Liver (tissue), 9 donors: ENCODE measurements around the gene SEMA3C. TPM values are rescaled to one million over a fixed set of nuclear protein-coding genes. Genes with fewer than 3 reads are reported as not detected.

Experiments
- DNase-seq: peaks from one replicate; pipeline ENCODE4 v3.0.0-alpha.2; 2017; ENCODE audit warnings: low spot score
- H3K27ac ChIP-seq, 2 donors: one replicate each; pipeline ENCODE4 v1.7.0; 2013; ENCODE audit warnings: inconsistent platforms in 2 of 2, low read length in 2 of 2, control low read depth in 1 of 2, low read depth in 1 of 2, mild to moderate bottlenecking in 1 of 2
- H3K27me3 ChIP-seq, 4 donors: one replicate each; pipeline versions ENCODE4 v1.6.1 to v1.7.0; 2013; ENCODE audit warnings: low read length in 3 of 4, inconsistent platforms in 1 of 4, mild to moderate bottlenecking in 1 of 4, moderate library complexity in 1 of 4; ENCODE audit not compliant: control insufficient read depth in 4 of 4, insufficient read depth in 4 of 4
- H3K36me3 ChIP-seq, 4 donors: one replicate each; pipeline versions ENCODE4 v1.6.1 to v1.7.0; 2013; ENCODE audit warnings: low read length in 3 of 4, mild to moderate bottlenecking in 3 of 4, low read depth in 1 of 4, moderate library complexity in 1 of 4; ENCODE audit not compliant: control insufficient read depth in 4 of 4, insufficient read depth in 3 of 4
- H3K4me1 ChIP-seq, 4 donors: one replicate each; pipeline versions ENCODE4 v1.6.1 to v1.7.0; 2013; ENCODE audit warnings: low read length in 3 of 4, mild to moderate bottlenecking in 3 of 4, moderate library complexity in 1 of 4; ENCODE audit not compliant: control insufficient read depth in 4 of 4, insufficient read depth in 4 of 4
- H3K4me3 ChIP-seq, 3 donors: one replicate each; pipeline versions ENCODE4 v1.6.1 to v1.7.0; 2013; ENCODE audit warnings: low read length in 3 of 3, control low read depth in 1 of 3, low read depth in 1 of 3, mild to moderate bottlenecking in 1 of 3
- H3K9ac ChIP-seq, 2 donors: one replicate each; pipeline ENCODE4 v1.7.0; 2013; ENCODE audit warnings: low read length in 2 of 2, mild to moderate bottlenecking in 2 of 2, moderate library complexity in 2 of 2, control low read depth in 1 of 2, low read depth in 1 of 2
- H3K9me3 ChIP-seq, 4 donors: one replicate each; pipeline versions ENCODE4 v1.6.1 to v1.7.0; 2013; ENCODE audit warnings: low read length in 3 of 4; ENCODE audit not compliant: control insufficient read depth in 4 of 4
- CTCF ChIP-seq: fragments of 150-350 bp; IDR thresholded peaks from 2 replicates; pipeline ENCODE4 v1.5.1; 2017; ENCODE audit warnings: improper control_type of control experiment, low read depth, low read length; ENCODE audit not compliant: missing input control
- EGR1 ChIP-seq, 2 donors: IDR thresholded peaks; 2 replicates each; pipeline ENCODE4 v1.6.1; 2016 to 2018; ENCODE audit warnings: antibody characterized with exemption in 2 of 2, low read depth in 2 of 2
- FOXA1 ChIP-seq: IDR thresholded peaks from 2 replicates; pipeline ENCODE4 v1.6.1; 2016; ENCODE audit warnings: antibody characterized with exemption
- FOXA2 ChIP-seq: IDR thresholded peaks from 2 replicates; pipeline ENCODE4 v1.6.1; 2016; ENCODE audit warnings: antibody characterized with exemption
- GABPA ChIP-seq, 2 donors: IDR thresholded peaks in 1 of 2; conservative IDR thresholded peaks in 1 of 2; 2 replicates each; pipeline ENCODE4 v1.6.1; 2016; ENCODE audit warnings: antibody characterized with exemption in 2 of 2, mild to moderate bottlenecking in 1 of 2, moderate library complexity in 1 of 2
- HNF4A ChIP-seq, 2 donors: conservative IDR thresholded peaks; 2 replicates each; pipeline ENCODE4 v1.6.1; 2016; ENCODE audit warnings: antibody characterized with exemption in 2 of 2, mild to moderate bottlenecking in 2 of 2
- HNF4G ChIP-seq: IDR thresholded peaks from 2 replicates; pipeline ENCODE4 v1.6.1; 2016; ENCODE audit warnings: antibody characterized with exemption
- JUND ChIP-seq, 2 donors: IDR thresholded peaks; 2 replicates each; pipeline ENCODE4 v1.6.1; 2016; ENCODE audit warnings: antibody characterized with exemption in 2 of 2
- MAX ChIP-seq: IDR thresholded peaks from 2 replicates; pipeline ENCODE4 v1.6.1; 2016; ENCODE audit warnings: antibody characterized with exemption
- NR2F2 ChIP-seq: IDR thresholded peaks from 2 replicates; pipeline ENCODE4 v1.6.1; 2016; ENCODE audit warnings: antibody characterized with exemption
- RAD21 ChIP-seq, 2 donors: IDR thresholded peaks; 2 replicates each; pipeline ENCODE4 v1.6.1; 2016; ENCODE audit warnings: antibody characterized with exemption in 2 of 2, mild to moderate bottlenecking in 2 of 2
- REST ChIP-seq: IDR thresholded peaks from 2 replicates; pipeline ENCODE4 v1.6.1; 2016; ENCODE audit warnings: antibody characterized with exemption, mild to moderate bottlenecking
- RXRA ChIP-seq, 2 donors: IDR thresholded peaks; 2 replicates each; pipeline ENCODE4 v1.6.1; 2017 to 2018; ENCODE audit warnings: antibody characterized with exemption in 2 of 2, mild to moderate bottlenecking in 1 of 2
- SP1 ChIP-seq: IDR thresholded peaks from 2 replicates; pipeline ENCODE4 v1.6.1; 2018; ENCODE audit warnings: antibody characterized with exemption, mild to moderate bottlenecking
- YY1 ChIP-seq: IDR thresholded peaks from 2 replicates; pipeline ENCODE4 v1.6.1; 2016; ENCODE audit warnings: antibody characterized with exemption, mild to moderate bottlenecking
- ZBTB33 ChIP-seq: IDR thresholded peaks from 2 replicates; pipeline ENCODE4 v1.6.1; 2016; ENCODE audit warnings: antibody characterized with exemption
- WGBS: extraction: QIAGEN DNeasy Blood & Tissue Kit; methylation state at CpG from one replicate; pipeline ENCODE4 v1.1.7; 2013; 5-methylcytosine and 5-hydroxymethylcytosine counted together
- polyA plus RNA-seq, 2 donors: library from polyadenylated mRNA; stranded (reverse) in 1 of 2; unstranded in 1 of 2; fragments of 200-250 nt in 1 of 2; fragments of >200 nt in 1 of 2; fragmentation: Nextera tagmentation in 1 of 2; extraction: Ambion mirVana in 1 of 2; gene quantifications; one replicate each; pipeline versions ENCODE4 v1.2.1 to v1.2.3, GENCODE V29; 2013 to 2015
- total RNA-seq, 2 donors: library from RNA; depleted of rRNA; stranded (reverse); fragments of >200 nt; gene quantifications; one replicate each; pipeline ENCODE4 v1.2.3, GENCODE V29; 2014
- TF ChIP-seq, protein P1 (sequence below): IDR thresholded peaks from 2 replicates; pipeline ENCODE4 v1.6.1; 2016; ENCODE audit warnings: antibody characterized with exemption
- donor health status: healthy.
- donor health status: healthy.
- donor health status: healthy.
- donor health status: healthy.
- donor health status: healthy.

Gene SEMA3C
- total and polyA plus RNA-seq, 4 donors, result 0.20 to 1.8 (median 0.64) TPM

- Histone ChIP-seq H3K9ac (no peak overlapping the region), H3K27me3 (peaks cover 0 to 3% (median 0%) of the 10 kb centered on the region in 4 donors), H3K9me3 (no peaks in the 10 kb centered on the region), H3K27ac (no peak overlapping the region), H3K4me3 (no peak overlapping the region), H3K36me3 (no peaks in the 10 kb centered on the region), H3K4me1 (no peaks in the 10 kb centered on the region)
- no peak for DNase-seq
- no peak for TF ChIP-seq HNF4A (conservative IDR thresholded peaks at IDR 0.05)
- no peak for TF ChIP-seq JUND (IDR thresholded peaks at IDR 0.05)
- WGBS, result 80% methylated on average over 5 of the region's 5 CpGs
Observed at GRCh38 chr7:80873140-80873539, 45.7 kb downstream of the SEMA3C start.

GRCh38 chr7:80871228-80871627 lies 47.6 kb downstream of the SEMA3C start:
- H3K4me1 ChIP-seq, result no peaks in the 10 kb centered on the region
- H3K4me3 ChIP-seq, result no peak overlapping the region
- 64% methylated on average over 2 of the region's 2 CpGs for WGBS
- no peaks in the 10 kb centered on the region for H3K36me3 ChIP-seq
- no peak overlapping the region for H3K27ac ChIP-seq
- no peaks in the 10 kb centered on the region for H3K27me3 ChIP-seq
- no peak for DNase-seq
- TF ChIP-seq JUND (IDR thresholded peaks at IDR 0.05) (no peak), RAD21 (IDR thresholded peaks at IDR 0.05) (no peak), GABPA (IDR thresholded peaks at IDR 0.05 in 1 of 2, conservative IDR thresholded peaks at IDR 0.05 in 1 of 2) (no peak), FOXA1 (no peak), EGR1 (IDR thresholded peaks at IDR 0.05; ENCODE audit: low read depth in 2 of 2) (no peak), YY1 (no peak), HNF4G (no peak), ZBTB33 (no peak), MAX (no peak), CTCF (no peak), REST (no peak), SP1 (no peak), RXRA (IDR thresholded peaks at IDR 0.05) (no peak), FOXA2 (no peak), HNF4A (conservative IDR thresholded peaks at IDR 0.05) (no peak), NR2F2 (no peak)
- TF ChIP-seq, protein P1, sequence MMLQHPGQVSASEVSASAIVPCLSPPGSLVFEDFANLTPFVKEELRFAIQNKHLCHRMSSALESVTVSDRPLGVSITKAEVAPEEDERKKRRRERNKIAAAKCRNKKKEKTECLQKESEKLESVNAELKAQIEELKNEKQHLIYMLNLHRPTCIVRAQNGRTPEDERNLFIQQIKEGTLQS, result no peak
- H3K9ac ChIP-seq, result no peak overlapping the region
- H3K9me3 ChIP-seq, result no peaks in the 10 kb centered on the region
